Measurements from ENCODE around the gene SLC66A2.
"Not testable (repeated sequence)": the region's sequence is repeated elsewhere in the genome, so short reads cannot be mapped to it uniquely, and the experiment has no call there.

SLC66A2 gene

DNA sequence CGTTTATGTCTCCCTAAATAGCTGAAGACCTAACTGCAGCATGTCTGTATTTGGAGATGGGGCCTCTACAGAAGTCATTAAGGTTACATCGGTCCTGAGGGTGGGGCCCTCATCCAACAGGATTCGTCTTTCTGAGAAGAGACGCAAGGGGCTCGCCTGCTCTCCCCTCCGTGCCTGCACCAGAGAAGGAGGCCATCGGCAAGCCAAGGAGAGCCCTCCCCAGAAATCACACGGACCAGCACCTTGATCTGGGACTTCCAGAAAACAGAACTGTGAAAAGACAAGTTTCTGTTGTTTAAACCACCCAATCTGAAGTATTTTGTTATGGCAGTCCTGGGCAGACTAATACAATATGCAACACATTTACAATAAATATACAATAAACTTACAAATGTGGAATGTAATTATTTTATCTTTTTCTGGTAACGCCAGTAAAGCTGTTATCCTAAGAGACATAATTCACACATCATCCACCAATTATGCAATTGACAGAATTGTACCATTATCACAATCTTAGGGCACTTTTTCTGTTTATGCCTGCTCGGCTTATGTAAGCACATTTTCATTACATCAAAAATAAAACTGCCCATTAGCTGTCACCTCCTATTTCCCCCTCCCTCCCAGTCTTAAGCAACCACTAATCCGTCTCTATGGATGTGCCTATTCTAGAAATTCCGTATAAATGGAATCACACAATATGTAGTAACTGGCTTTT is 19.1 kb upstream of the SLC66A2 start:
- FAIRE-seq: no peak

DNA sequence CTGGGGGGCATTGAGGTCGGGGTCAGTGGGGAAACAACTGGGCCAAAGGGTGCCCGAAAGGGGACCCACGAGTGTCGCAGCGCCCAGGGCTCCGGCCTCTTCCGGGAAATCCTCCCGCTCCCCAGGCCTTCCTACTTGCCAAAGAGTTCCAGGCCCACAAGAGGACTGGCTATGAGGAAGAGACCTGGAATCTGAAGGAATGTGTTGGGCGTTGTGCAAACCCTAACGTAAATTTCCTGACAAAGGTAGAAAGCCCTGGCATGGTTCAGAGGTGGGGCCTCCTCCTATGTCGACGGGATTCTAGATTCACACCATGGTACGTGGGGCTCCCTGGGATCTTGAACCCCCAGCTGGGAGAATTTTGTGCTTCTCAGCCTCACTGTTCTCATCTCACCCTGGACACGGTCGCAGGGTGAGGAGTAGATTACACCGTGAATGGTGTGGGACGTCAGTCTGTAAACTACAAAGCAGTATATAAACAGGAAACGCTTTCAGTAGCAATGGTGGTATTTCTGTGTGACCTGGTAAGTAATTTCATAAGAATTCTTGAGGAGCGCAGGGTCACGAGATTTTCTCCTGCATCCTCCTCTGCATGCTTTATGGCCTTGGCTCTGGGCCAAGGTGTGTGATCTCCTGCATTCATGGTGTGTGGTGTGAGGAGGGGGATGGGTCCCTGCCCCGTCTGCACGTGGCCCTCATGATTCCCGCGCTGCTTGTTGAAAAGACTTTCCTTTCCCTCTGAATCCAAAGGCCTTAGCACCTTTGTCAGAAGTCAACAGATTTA is 13.9 kb upstream of the SLC66A2 start:
- FAIRE-seq: peak; percentile 76

- FAIRE-seq: no peak
Observed at GRCh38 chr18:79964330-79965118, 13.1 kb upstream of the SLC66A2 start, which contains the start of gene HSBP1L1. HSBP1L1 (plus strand) TSS chr18:79964643; CDS start chr18:79964736, 93 bp downstream.

DNA sequence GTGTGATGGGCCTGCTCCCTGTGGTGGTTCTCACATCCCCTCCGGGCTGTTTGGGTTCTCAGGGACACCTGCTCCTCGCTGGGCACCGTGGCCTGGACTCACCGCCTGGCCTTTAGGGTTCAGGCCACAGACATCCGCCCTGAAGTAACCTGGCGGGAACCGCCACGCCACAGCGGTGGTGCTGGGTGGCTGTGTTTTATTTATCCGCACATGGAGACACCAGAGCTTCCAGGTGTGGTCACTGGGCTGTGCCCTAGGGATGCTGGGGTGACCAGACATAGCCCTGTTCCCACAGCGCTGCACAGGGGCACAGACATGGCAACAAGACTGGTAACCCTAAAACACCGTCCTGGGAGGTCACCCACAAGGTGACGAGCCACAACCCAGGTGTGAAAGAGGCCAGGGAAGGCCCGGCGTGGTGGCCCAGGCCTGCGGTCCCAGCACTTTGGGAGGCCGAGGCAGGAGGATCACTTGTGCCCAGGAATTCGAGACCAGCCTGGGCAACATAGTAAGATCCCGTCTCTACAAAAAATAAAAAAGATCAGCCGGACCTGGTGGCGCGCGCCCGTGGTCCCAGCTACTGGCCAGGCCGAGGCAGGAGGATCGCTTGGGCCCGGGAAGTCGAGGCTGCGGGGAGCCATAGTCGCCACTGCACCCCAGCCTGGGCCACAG is 12.3 kb upstream of the SLC66A2 start:
- no peak for FAIRE-seq

- FAIRE-seq: no peak
Observed at GRCh38 chr18:79962835-79963657, 11.6 kb upstream of the SLC66A2 start.

DNA sequence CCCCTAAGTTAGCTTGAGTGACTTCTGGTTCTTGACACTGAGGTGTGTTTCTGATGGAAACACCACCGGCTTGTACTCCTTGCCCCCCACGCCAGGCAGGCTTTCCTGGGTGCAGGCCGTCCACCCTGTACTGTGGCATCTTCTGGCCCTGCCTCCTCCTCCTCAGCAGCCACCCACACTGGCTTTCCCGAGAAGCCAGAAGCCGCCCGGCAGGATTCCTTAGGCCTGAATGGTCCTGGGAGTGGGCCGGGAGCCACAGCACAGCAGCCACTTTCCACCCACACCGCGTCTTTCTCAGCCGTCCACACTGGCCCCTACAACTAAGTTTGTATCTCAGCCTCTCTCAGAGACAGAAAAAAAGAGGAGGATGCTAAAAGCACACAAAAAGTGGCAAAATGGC is 10.9 kb upstream of the SLC66A2 start:
- no peak for FAIRE-seq

GRCh38 chr18:79961527-79962291 is 10.3 kb upstream of the SLC66A2 start:
- no peak for FAIRE-seq

DNA sequence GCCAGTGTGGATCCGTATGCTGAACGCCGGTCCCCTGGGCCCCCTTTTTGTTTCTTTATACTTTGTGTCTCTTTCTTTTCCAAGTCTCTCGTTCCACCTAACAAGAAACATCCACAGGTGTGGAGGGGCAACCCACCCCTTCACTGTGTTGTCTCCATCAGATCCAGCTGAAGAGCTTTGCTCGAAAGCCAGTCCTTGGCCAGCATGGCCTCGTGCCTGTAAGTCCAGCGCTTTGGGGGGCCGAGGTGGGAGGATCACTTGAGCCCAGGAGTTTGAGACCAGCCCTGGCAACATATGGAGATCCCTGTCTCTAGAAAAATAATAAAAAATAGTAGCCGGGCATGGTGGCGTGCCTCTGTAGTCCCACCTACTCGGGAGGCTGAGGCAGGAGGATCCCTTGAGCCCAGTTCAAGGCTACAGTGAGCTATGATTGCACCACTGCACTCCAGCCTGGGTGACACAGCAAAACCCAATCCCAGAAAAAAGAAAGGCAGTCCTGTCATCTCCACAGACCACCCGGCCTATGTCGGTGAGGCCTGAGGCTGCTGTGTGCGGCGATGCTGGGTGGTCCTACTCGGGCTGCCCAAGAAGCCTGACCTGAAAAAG is 9.6 kb upstream of the SLC66A2 start:
- FAIRE-seq: no peak

DNA sequence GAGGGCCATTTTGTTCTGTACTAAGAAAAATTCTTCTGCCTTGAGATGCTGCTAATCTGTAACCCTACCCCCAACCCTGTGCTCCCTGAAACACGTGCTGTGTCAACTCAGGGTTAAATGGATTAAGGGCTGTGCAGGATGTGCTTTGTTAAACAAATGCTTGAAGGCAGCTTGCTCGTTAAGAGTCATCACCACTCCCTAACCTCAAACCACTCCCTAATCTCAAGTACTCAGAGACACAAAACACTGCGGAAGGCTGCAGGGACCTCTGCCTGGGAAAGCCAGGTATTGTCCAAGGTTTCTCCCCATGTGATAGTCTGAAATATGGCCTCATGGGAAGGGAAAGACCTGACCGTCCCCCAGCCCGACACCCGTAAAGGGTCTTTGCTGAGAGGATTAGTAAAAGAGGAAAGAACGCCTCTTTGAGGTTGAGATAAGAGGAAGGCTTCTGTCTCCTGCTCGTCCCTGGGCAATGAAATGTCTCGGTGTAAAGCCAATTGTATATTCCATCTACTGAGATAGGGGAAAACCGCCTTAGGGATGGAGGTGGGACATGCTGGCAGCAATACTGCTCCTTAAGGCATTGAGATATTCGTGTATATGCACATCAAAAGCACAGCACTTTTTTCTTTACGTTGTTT is 8.8 kb upstream of the SLC66A2 start:
- not testable (repeated sequence) for FAIRE-seq

- FAIRE-seq: no peak
Observed at GRCh38 chr18:79958981-79959380, 7.5 kb upstream of the SLC66A2 start.

GRCh38 chr18:79956276-79956675 is 4.8 kb upstream of the SLC66A2 start:
- no peak for FAIRE-seq

DNA sequence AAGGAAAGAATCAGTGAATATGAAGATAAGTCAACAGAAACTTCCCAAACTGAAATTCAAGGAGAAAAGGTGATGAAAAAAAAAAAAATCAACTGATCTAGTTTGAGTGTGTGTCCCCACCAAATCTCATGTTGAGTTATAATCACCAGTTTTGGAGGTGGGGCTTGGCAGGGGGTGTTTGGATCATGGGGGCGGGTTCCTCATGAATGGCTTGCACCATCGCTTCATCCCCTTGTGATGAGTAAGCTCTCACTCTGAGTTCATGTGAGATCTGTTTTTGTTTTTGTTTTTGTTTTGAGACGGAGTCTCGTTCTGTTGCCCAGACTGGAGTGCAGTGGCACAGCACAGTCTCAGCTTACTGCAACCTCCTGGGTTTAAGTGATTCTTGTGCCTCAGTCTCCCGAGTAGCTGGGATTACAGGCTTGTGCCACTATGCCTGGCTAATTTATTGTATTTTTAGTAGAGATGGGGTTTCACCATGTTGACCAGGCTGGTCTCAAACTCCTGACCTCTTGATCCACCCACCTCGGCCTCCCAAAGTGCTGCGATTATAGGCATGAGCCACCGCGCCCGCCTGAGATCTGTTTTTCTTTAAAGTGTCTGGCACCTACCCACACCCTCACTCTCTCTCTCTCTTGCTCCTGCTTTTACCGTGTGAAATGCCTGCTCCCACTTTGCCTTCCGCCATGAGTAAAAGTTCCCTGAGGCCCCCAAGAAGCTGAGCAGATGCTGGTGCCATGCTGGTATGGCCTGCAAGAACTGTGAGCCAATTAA is 4.0 kb upstream of the SLC66A2 start:
- FAIRE-seq: no peak

DNA sequence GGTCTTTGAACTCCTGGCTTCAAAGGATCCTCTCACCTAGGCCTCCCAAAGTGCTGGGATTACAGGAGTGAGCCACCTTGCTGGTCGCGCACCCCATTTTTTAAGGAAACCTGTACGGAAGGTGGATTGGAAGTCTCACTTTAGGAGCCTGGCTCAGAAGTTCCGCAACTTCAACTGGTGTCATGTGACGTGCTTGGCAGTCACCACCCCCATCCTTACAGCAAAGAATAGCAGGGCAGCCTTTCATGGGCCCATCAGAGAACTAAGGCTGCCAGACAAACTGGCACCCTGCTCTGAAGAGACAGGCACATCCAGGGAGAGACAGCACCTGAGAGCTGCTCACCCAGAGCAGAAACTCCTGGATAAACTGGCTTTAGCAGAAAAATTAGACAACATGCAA is 3.3 kb upstream of the SLC66A2 start:
- FAIRE-seq: no peak

- FAIRE-seq: no peak
Observed at GRCh38 chr18:79953971-79954651, 2.7 kb upstream of the SLC66A2 start.

GRCh38 chr18:79952996-79953559 is 1.6 kb upstream of the SLC66A2 start:
- FAIRE-seq: no peak

GRCh38 chr18:79952456-79952995 is 1.1 kb upstream of the SLC66A2 start:
- FAIRE-seq: no peak

GRCh38 chr18:79950515-79951341 is 725 bp downstream of the SLC66A2 start:
- FAIRE-seq: no peak
